Skeletal muscle cell (primary cell): ENCODE measurements around the gene PRPSAP1.

ENCODE experiments used
- DNase-seq: peaks from one replicate; pipeline ENCODE4 v3.0.0-alpha.2; 2010; ENCODE audit warnings: low read depth
- H3K4me3 ChIP-seq: 2 replicates; pipeline ENCODE4 v1.5.1; 2011; ENCODE audit warnings: low read depth, mild to moderate bottlenecking, control low read depth, low read length, moderate library complexity

Gene PRPSAP1

DNA sequence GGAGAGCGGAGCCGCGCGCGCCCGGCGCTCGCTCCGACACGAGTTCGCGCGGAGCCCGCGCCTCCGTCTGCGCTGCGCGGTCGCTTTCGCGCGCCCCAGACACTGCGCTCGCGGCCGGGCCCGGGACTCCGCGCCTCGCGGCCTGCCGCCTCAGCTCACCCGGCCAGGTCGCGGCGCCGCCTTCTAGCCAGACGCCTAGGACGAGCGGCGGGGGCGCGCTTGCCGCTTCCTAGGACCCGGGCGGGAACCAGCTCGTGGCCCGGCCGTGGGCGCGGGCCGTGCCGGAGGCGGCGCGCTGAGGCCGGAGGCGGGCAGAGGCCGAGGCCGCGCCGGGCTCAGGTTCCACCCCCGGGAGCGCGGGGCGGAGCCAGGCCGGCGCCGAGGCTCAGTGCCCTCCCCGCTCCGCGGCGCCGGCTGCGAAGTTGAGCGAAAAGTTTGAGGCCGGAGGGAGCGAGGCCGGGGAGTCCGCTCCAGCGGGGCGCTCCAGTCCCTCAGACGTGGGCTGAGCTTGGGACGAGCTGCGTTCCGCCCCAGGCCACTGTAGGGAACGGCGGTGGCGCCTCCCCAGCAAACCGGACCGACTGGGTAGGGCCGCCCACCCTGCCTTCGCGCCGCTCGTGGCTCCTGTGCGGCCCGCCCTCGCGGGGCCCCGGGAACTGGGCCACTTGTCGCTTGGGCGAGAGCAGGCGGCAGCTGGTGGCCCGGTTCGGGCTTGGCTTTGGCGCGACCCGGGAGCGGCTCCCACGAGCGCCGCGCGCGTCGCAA is 30.7 kb upstream of the PRPSAP1 start, which contains the start of gene SPHK1:
SPHK1 (plus strand) TSS at position 388 of the 765 bp plus-strand sequence. CDS start 1,036 bp downstream, outside the sequence.
- DNase-seq = peak; percentile 62
- H3K4me3 ChIP-seq = peak within 1 kb of the TSS; percentile 71

DNA sequence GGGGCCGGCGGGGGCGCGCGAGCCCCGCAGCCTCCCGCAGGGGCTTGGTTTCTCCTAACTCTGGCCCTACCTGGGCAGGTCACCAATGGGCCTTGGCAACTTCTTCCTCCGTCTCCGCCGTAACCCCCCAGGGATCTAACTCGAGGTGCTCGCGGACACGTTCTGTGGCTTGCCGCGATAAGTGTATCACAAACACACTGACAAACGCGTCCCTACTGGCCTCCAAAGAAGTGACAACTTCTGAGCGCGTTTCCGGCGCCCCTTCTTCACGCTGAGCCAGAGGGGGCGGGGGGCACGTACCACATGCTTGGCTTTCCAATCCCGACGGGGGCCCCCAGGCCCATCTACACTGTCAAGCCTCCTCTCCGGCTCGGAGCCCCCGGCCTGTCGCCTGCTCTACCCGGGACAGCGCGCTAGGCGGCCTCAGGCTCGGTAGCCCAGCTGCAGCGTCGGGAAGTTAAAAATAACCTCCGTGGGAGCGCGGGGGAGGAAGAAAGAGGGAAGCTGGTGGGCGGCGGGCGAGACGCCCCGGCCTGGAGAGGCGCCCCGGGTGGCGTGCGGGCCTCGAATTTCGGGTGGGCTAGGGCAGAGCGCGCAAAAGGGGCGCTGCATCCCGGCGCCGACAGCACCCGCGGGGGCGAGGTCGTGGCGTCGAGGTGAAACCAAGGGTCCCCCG is 30.0 kb upstream of the PRPSAP1 start:
- no peak for DNase-seq
- peak overlapping the region; percentile 71 for H3K4me3 ChIP-seq

DNA sequence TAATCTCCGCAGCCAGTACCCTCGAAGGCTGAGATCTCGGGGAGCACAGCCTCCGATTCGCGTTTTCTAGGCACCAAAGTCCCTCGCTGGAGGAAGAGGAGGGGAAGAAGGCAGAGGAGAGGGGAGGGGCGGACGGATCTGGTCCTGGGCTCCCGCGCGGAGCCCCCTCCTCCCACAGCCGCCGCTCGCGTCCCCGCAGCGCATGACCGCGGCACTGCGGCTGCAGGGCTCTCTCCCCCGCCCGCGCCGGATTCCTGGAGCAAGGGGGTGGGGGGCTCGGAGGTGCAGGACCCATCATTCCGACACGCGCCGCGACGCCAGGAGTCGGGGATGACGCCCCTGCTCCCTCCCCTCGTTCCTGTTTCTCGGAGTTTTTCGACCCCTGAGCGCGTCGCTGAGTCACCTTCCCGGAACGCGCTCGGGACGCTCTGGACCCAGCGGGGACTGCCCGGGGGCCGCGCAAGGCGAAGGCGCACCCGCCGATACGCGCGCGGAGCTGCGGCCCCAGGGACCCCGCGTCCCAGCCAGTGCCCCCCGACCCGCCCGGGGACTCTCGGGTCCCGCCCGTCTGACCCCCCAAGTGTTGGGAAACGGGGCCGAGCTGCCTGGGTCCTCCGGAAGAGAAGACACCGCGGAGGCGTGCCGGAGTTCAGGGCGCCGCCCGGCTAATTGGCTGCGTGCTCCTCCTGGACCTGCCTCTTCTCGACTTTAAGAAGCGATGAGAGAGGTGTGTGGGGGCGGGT is 29.3 kb upstream of the PRPSAP1 start:
- DNase-seq = peak; percentile 52
- peak overlapping the region; percentile 71 for H3K4me3 ChIP-seq

DNA sequence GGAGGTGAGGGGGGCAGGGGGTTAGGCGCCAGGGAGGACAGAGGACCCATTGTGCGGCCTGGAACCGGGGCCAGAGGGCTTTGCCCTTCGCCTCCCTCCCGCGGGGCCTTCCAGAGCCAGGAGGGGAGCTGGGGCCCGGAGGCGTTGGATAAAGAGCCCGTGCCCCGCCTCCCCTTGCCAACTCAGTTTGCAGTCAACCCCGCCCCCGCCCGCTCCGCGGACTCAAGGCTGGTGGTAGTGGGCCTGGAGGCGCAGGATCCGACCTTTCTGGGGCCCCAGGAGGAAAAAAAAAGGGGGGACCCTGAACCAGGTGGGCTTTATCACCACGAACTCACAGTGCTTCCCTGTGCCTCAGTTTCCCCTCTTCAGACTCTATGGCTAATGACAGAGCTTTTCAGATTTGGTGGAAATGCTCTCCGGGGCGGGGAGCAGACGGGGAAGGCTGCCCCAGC is 28.7 kb upstream of the PRPSAP1 start:
- DNase-seq = no peak
- H3K4me3 ChIP-seq = peak overlapping the region; percentile 71

DNA sequence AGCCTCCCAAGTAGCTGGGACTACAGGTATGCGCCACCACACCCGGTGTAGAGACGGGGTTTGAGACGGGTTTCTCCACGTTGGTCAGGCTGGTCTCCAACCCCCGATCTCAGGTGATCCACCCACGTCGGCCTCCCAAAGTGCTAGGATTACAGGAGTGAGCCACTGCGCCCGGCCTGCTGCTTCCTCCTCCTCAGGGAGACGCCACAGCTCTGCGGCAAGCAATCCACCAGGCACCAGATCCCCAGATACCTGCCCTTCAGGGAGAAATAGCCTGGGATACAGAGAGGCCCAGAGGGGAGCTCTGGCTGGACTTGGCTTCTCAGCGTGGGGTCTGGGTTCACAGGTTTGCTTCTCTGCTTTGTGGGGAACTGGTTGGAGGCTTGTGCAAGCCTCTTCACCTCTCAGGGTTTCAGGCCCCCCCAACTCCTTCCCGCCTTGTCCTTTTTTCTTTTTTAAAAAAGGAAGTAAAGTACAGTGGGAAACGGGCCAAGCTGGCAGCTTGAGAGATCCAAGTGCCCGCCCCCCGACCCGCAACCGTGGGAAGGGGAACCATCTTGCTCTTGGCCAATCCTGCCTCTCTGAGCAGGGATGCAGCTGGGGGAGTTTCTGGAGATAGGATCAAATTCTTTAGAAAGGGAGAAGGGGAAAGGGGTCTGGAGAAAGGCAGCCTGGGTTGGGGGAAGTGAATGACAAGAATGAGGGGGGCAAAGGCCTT is 28.1 kb upstream of the PRPSAP1 start:
- DNase-seq = no peak
- peak overlapping the region; percentile 71 for H3K4me3 ChIP-seq

DNA sequence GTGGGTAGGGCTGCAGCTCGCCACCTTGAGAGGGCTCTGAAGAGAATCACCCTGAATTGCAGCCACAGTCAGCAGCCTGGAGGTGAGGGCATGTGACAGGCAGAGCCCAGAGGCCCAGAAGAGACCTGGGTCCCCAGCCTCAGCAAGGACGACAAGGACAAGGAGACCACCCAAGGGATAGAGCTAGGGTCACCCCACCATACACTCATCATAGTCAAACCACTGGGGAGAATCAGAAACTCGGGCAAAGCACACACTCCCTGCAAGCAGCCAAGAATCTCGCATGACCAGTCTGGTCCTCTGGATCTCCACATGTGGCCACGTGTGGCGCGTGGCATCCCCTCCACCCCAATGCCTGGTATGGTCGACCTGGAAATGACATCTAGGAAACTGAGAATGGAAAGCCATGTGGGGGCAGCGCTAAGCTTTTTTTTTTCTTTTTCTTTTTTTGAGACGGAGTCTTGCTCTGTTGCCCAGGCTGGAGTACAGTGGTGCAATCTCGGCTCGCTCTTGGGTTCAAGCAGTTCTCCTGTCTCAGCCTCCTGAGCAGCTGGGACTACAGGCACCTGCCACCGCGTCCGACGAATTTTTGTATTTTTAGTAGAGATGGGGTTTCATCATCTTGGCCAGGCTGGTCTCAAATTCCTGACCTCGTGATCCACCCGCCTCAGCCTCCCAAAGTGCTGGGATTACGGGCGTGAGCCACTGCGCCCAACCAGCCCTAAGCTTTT is 26.1 kb upstream of the PRPSAP1 start:
- no peak overlapping the region for H3K4me3 ChIP-seq
- no peak for DNase-seq

DNA sequence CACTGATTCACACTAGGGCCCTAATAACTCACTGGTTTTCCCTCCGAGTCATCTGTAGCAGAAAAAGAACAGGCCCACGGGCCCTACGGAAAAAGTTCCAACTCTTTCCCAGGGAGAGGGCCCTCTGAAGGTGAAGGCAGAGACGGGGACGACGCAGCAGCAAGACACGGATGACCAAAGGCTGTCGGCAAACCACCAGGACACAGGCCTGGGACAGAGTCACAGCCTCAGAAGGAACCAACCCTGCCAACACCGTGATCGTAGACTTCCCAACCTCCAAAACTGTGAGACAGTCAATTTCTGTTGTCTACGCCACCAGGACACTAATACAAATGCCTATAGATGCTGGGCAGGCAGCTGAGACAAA is 25.5 kb upstream of the PRPSAP1 start:
- DNase-seq = no peak
- no peak overlapping the region for H3K4me3 ChIP-seq

DNA sequence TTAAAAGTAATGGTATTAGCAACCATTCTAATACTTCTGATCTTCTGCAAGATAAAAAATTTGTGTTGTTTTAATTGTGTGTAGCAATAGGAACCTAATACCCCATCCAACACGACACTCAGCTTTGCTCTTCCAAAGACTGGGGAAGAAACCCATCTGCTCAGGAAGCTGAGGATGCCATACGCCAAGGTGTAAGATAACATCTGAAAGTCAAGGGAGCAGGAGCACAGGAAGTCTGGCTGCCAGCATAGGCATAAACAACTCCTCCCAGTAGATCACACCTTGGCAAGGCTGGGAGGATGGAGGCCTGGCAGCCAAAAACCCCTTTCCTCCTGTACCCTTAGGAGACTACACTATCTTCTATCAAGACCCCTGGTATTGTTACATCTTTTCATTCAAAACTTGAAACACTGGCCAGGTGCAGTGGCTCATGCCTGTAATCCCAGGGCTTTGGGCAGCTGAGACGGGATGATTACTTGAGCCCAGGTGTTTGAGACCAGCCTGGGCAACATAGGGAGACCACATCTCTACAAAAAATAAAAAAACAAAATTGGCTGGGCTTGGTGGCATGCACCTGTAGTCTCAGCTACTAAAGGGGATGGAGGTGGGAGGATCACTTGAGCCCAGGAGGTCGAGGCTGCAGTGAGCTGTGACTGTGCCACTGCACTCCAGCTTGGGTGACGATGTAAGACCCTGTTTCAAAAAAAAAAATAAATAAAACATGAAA is 25.0 kb upstream of the PRPSAP1 start:
- H3K4me3 ChIP-seq = no peak overlapping the region
- DNase-seq = no peak

DNA sequence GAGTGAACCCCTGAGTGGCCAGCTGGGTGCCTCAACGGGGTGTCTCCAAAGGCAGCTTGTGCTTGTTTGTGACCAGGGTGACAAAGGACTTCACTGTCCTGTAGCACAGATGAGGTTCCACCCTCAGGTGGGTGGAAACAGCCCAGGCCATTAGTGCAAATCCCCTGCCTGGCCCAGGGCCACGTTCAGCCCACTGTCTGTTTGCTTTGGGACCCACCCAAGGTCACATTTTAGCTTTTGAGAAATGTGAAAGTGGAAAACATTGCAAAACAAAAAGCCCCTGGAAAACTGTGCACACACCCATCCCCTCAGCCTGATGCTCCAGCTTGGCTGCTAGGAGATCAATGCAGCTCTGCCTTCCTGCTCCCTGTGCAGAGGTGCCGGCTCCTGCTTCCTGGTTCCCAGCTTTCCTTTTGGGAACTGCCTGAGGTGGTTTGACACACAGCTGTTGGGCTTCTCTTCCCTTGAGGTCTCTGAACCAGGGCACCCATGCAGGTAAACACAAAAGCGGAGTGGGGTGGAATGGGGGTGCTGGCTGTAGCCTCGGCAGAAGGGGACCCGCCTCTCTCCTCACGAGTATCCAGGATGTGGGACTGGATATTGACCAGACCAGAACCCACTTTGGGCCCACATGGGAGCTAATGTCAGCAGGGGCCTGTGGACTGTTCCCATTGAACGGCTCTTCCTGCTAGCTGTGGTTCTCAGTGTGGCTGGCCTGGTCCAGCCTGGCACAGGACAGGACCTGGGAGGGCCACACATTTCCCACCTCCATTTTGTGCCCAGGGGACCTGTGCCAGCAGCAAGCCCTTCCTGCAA is 22.8 kb upstream of the PRPSAP1 start:
- H3K4me3 ChIP-seq = no peak overlapping the region
- DNase-seq = no peak

DNA sequence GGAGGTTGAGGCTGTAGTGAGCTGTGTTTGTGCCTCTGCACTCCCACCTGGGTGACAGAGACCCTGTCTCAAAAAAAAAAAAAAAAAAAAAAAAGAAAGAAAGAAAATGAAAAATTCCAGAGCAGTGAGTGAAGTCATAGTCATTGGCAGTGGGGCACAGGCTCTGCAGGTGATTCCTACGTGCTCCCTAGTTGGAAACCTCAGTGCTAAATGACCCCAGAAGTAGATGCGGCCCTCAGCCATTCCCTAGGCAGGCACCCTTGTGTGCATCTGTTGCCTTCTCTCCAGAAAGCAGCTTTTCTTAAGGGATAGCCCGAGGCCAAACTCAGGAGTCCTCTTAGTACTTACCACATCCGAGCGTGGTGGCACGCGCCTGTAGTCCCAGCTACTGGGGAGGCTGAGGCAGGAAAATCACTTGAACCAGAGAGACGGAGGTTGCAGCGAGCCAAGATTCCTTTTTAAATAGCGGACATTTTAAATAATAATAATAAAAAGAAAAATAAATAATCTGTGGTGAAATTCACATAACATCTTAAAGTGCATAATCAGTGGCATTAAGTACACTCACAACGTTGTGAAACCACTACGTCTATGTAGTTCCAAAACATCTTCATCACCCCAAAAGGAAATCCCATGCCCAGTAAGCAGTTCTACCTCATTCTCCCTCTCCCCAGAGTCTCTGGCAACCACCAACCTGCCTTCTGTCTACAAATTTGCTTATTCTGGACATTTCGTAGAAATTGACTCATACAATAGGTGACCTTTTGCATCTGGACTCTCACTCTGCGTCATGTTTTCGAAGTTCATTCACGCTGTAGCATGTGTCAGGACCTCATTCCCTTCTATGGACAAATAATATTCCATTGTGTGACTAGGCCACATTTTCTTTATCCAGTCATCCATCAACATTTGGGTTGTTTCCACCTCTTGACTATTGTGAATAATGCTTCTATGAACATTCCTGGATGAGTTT is 18.2 kb upstream of the PRPSAP1 start:
- H3K4me3 ChIP-seq = no peak overlapping the region
- peak; percentile 98 for DNase-seq

DNA sequence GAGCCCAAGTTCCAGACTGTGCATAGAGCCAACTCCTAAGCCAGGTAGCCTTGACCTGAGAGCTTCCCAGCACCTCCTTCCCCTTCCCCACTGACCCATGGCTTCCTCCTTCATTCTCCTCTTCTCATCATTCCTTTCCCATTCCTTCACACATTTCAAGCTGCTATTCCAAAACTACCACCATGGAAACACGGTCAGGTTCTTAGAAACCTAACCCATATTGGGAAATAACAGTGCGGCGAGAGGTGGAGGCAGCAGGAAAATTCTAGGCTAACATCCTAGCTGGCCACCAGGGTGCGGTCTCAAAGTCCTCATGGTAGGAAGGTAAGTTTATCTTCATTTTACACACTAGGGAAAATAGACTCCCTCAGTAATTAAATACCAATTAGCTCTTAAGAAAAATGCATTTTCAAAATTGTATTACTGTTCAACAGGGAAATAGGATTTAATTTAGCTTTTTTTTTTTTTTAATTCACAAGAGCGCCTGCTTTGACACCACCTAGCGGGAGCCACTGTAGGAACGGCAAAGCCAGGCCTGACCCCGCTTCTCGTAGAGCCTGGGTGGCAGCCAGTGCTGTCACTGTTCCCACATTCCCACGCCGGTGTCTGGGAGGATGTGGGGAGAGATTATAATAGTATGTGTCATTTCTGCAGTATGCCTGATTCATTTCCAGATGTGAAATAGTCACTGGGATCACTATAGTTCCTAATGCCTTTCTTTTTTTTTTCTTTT is 16.7 kb upstream of the PRPSAP1 start:
- peak; percentile 86 for DNase-seq
- no peak overlapping the region for H3K4me3 ChIP-seq

DNA sequence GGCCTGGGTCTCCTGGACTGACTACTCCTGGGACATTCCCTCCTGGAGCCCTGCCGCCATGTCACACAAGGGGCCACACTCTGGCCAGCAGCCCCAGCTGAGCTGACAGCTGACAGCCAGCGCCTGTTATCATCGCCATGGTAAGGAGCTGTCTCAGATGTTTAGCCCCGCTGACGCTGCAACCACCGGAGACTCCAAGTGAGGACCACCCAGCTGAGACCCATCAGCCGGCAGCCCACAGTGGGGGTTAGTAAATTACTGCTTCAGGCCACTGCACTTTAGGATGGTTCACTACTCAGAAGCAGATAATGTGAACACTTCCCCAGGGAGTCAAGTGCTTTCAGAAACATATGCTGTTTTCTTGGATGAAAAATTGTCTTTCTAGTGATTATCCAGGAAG is 16.1 kb upstream of the PRPSAP1 start:
- no peak overlapping the region for H3K4me3 ChIP-seq
- DNase-seq = no peak

DNA sequence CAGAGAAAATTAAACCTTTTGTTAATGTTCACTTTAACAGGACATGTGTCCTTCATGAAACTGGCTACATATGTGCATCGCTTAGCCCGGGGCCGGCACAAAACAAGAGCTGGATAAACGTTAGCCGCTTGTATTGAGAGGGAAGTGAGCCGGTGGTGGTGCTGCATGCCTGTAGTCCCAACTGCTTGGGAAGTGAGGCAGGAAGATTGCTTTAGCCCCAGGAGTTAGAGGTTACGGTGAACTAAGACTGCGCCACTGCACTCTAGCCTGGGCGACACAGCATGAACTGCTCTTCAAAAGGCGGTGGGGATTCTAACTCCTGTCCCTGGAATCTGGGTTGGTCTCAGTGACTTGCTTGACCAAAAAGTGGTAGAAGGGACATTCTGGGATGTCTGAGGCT is 15.7 kb upstream of the PRPSAP1 start:
- DNase-seq = no peak
- H3K4me3 ChIP-seq = no peak overlapping the region

DNA sequence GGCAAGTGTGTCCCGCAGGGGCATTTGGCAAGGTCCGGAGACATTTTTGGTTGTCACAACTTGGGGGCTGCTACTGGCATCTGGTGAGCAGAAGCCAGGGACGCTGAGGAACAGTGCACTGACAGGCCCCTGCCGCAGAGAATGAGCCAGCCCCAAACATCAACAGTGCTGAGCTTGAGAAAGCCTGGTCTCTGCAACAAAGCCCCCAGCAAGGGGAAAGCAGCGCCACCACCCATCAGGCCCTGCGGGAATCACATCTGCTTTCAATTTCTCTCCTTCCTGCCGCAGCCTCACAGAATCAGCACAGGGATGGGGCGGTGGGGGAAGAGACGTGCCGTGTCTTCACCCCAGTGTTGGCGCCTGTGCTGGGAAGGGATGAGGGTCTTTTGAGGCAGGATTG is 14.8 kb upstream of the PRPSAP1 start:
- no peak overlapping the region for H3K4me3 ChIP-seq
- DNase-seq = no peak

DNA sequence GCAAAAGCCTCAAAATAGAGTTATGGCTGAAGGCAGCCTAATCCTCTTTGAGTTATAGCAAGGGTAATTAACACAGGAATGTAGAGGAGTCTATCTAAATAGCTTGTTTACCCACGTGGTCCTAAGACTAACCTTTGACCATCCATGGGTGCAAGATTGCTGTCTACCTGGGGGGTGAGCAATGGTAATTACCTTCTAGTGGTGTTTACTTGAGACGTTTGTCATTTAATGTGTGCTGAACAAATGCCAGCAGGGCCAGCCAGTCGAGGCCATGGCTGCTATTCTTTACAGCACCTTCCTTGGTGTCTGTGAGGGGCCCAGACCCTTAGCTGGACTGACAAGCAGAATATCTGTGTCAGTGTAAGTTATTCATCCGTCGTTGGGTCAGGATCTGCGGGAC is 13.9 kb upstream of the PRPSAP1 start:
- DNase-seq = no peak
- no peak overlapping the region for H3K4me3 ChIP-seq

DNA sequence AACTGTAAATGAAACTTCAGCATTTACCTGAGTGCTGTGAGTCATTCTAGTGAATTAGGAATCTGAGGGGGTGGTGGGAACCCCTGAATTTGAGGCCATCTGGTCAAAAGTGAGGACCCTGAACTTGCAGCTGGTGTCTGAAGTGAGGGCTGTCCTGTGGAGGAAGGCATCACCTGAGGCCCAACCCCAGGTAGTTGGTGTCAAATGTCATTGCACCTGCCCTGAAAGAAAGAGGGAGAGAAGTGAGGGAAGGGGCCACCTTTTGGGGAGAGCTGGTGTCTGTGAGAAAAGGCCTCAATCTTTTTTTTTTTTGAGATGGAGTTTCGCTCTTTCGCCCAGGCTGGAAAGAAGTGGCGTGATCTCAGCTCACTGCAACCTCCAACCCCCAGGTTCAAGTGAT is 12.5 kb upstream of the PRPSAP1 start:
- DNase-seq = no peak
- H3K4me3 ChIP-seq = no peak overlapping the region
